HEK293T (cell line): ENCODE data around the gene IDH2.

Source experiments
- ARNT ChIP-seq: fragments of 450-650 bp; IDR thresholded peaks from 2 replicates; pipeline ENCODE4 v1.6.1; 2017; ENCODE audit warnings: mild to moderate bottlenecking
- ELF4 ChIP-seq: fragments of 450-650 bp; IDR thresholded peaks from 2 replicates; pipeline ENCODE4 v1.6.1; 2017; ENCODE audit warnings: antibody characterized with exemption
- LEF1 ChIP-seq: fragments of 450-650 bp; IDR thresholded peaks from 2 replicates; pipeline ENCODE4 v1.6.1; 2017; ENCODE audit warnings: mild to moderate bottlenecking, borderline replicate concordance
- NFRKB ChIP-seq: fragments of 450-650 bp; IDR thresholded peaks from 2 replicates; pipeline ENCODE4 v1.6.1; 2016; ENCODE audit warnings: mild to moderate bottlenecking, moderate library complexity
- SP1 ChIP-seq: fragments of 450-650 bp; IDR thresholded peaks from 2 replicates; pipeline ENCODE4 v1.6.1; 2017
- SUZ12 ChIP-seq: fragments of 450-650 bp; IDR thresholded peaks from 2 replicates; pipeline ENCODE4 v1.6.1; 2016; ENCODE audit warnings: mild to moderate bottlenecking
- TARDBP ChIP-seq: fragments of 450-650 bp; IDR thresholded peaks from 2 replicates; pipeline ENCODE4 v1.6.1; 2016

DNA sequence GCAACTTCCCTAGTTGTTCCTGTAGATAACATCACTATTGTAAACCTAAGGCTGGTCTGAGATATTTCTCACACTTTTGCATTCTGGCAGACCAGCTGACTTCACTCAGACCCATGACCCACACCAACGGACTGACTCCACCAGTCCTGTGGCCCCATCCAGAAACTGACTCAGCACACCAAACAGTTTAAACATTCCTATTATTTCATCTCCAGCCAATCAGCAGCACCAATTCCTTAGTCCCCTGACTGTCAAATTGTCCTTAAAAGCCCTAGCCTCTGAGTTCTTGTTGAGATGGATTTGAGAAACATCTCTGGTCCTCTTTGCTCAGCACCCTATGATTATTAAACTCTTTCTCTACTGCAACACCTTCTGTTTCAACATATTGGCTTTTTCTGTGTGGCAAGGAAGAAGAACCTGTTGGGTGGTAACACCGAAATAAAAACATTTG is 12.2 kb upstream of the IDH2 start:
- TF ChIP-seq ELF4 (no peak), TARDBP (no peak), SP1 (no peak), SUZ12 (no peak), LEF1 (no peak), NFRKB (no peak), ARNT (no peak)
